ENCODE measurements around the gene CDC40.

CDC40 gene

DNA sequence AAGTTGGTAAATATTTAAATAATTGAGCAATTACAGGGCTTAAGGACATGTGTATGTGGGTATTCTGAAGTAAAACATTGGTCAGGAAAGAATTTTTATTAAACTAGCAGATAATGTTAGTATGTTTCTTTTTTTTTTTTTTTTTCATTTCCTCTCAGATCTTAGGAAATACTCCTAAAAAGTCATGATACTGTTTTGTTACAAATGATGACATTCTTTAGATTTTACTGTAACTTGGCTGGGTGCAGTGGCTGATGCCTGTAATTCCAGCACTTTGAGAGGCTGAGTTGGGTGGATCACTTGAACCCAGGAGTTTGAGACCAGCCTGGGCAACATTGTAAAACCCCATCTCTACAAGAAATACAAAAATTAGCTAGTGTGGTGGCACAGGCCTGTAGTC is 41.5 kb downstream of the CDC40 start:
- no peak overlapping the region for H3K9ac ChIP-seq (ENCODE audit: low read depth, low read length)
- H3K27me3 ChIP-seq (ENCODE audit: insufficient read depth, low read length, poor library complexity) = no peaks in the 10 kb centered on the region
- no peaks in the 10 kb centered on the region for H3K79me2 ChIP-seq (ENCODE audit: insufficient read depth, low read length)
- H3K9me3 ChIP-seq (ENCODE audit: insufficient read depth, low read length, severe bottlenecking) = no peaks in the 10 kb centered on the region
- no peak overlapping the region for H3K4me3 ChIP-seq (ENCODE audit: low read depth in 1 of 2, low read length in 2 of 2)
- H3K36me3 ChIP-seq (ENCODE audit: insufficient read depth, low read length) = peaks cover 64% of the 10 kb centered on the region; the same call in 1 of the 2 replicates
- H3K4me2 ChIP-seq (ENCODE audit: insufficient read depth, low read length) = no peak overlapping the region
- ATAC-seq (ENCODE audit: insufficient read depth, low read depth) (no peak), DNase-seq (no peak)
- TF ChIP-seq, protein P1, sequence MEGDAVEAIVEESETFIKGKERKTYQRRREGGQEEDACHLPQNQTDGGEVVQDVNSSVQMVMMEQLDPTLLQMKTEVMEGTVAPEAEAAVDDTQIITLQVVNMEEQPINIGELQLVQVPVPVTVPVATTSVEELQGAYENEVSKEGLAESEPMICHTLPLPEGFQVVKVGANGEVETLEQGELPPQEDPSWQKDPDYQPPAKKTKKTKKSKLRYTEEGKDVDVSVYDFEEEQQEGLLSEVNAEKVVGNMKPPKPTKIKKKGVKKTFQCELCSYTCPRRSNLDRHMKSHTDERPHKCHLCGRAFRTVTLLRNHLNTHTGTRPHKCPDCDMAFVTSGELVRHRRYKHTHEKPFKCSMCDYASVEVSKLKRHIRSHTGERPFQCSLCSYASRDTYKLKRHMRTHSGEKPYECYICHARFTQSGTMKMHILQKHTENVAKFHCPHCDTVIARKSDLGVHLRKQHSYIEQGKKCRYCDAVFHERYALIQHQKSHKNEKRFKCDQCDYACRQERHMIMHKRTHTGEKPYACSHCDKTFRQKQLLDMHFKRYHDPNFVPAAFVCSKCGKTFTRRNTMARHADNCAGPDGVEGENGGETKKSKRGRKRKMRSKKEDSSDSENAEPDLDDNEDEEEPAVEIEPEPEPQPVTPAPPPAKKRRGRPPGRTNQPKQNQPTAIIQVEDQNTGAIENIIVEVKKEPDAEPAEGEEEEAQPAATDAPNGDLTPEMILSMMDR (IDR thresholded peaks at IDR 0.05; ENCODE audit: borderline replicate concordance, extremely low read depth, low read length, poor library complexity, severe bottlenecking) = no peak
- no peak for TF ChIP-seq EZH2 (IDR thresholded peaks at IDR 0.05; ENCODE audit: borderline replicate concordance, low read depth, low read length, severe bottlenecking)
- no peaks in the 10 kb centered on the region for H4K20me1 ChIP-seq (ENCODE audit: insufficient read depth, low read length)
- no peak overlapping the region for H3K27ac ChIP-seq (ENCODE audit: low read length)
- H2AFZ ChIP-seq (ENCODE audit: low read depth, low read length) = no peak overlapping the region
- no peaks in the 10 kb centered on the region for H3K4me1 ChIP-seq (ENCODE audit: insufficient read depth, low read length)

DNA sequence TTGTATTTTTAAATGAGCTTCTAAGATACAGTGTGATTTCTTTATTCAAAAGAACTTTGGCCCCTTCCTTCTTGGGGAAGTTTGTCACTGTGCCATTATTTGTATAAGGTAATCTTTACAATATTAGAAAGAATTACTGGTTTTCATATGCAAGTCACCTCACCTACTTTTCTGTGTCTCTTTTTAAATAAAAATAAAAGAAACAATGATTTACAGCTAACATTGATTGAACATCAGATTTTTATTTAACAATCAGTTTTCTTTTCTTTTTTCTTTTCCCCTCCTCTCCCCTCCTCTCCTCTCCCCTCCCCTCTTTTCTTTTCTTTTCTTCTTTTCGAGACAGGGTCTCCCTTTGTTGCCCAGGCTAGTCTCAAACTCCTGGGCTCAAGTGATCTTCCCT is 46.0 kb downstream of the CDC40 start:
- Histone ChIP-seq H3K4me3 (ENCODE audit: low read depth in 1 of 2, low read length in 2 of 2) (no peak overlapping the region), H4K20me1 (ENCODE audit: insufficient read depth, low read length) (no peaks in the 10 kb centered on the region), H3K9me3 (ENCODE audit: insufficient read depth, low read length, severe bottlenecking) (no peaks in the 10 kb centered on the region), H3K9ac (ENCODE audit: low read depth, low read length) (no peak overlapping the region), H3K27ac (ENCODE audit: low read length) (no peak overlapping the region), H2AFZ (ENCODE audit: low read depth, low read length) (no peak overlapping the region), H3K27me3 (ENCODE audit: insufficient read depth, low read length, poor library complexity) (no peaks in the 10 kb centered on the region), H3K79me2 (ENCODE audit: insufficient read depth, low read length) (no peaks in the 10 kb centered on the region), H3K4me2 (ENCODE audit: insufficient read depth, low read length) (no peak overlapping the region), H3K36me3 (ENCODE audit: insufficient read depth, low read length) (peaks cover 48% of the 10 kb centered on the region), H3K4me1 (ENCODE audit: insufficient read depth, low read length) (no peaks in the 10 kb centered on the region)
- DNase-seq (no peak), ATAC-seq (ENCODE audit: insufficient read depth, low read depth) (no peak)
- TF ChIP-seq EZH2 (IDR thresholded peaks at IDR 0.05; ENCODE audit: borderline replicate concordance, low read depth, low read length, severe bottlenecking) = no peak
- TF ChIP-seq, protein P1 (IDR thresholded peaks at IDR 0.05; ENCODE audit: borderline replicate concordance, extremely low read depth, low read length, poor library complexity, severe bottlenecking) = no peak

DNA sequence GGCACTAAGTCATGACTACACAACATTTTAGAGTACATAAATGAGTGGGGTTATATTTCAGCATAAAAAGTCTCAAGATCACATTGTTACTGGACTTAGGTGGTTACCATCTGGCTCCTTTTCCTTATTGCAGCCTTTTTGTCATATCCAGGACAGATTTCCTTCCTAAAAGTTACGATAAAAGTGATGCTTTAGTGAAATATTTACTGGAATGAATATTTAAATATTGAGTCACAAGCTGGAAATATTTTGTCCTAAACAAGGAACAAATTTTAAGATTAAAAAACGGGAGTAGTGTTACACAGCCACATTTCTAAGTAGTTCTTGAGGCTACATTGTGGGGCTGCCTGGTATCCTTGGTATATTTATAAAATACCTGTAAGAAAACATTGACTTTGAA is 52.2 kb downstream of the CDC40 start:
- DNase-seq (no peak), ATAC-seq (ENCODE audit: insufficient read depth, low read depth) (no peak)
- H3K27me3 ChIP-seq (ENCODE audit: insufficient read depth, low read length, poor library complexity) = no peaks in the 10 kb centered on the region
- H3K4me1 ChIP-seq (ENCODE audit: insufficient read depth, low read length) = peaks cover 16% of the 10 kb centered on the region
- H3K36me3 ChIP-seq (ENCODE audit: insufficient read depth, low read length) = peaks cover 23% of the 10 kb centered on the region
- H2AFZ ChIP-seq (ENCODE audit: low read depth, low read length) = no peak overlapping the region
- no peaks in the 10 kb centered on the region for H3K9me3 ChIP-seq (ENCODE audit: insufficient read depth, low read length, severe bottlenecking)
- no peak overlapping the region for H3K9ac ChIP-seq (ENCODE audit: low read depth, low read length)
- H3K79me2 ChIP-seq (ENCODE audit: insufficient read depth, low read length) = no peaks in the 10 kb centered on the region
- no peak overlapping the region for H3K4me2 ChIP-seq (ENCODE audit: insufficient read depth, low read length)
- H4K20me1 ChIP-seq (ENCODE audit: insufficient read depth, low read length) = no peaks in the 10 kb centered on the region
- no peak overlapping the region for H3K27ac ChIP-seq (ENCODE audit: low read length)
- TF ChIP-seq EZH2 (IDR thresholded peaks at IDR 0.05; ENCODE audit: borderline replicate concordance, low read depth, low read length, severe bottlenecking) = no peak
- TF ChIP-seq, protein P1 (IDR thresholded peaks at IDR 0.05; ENCODE audit: borderline replicate concordance, extremely low read depth, low read length, poor library complexity, severe bottlenecking) = no peak
- H3K4me3 ChIP-seq (ENCODE audit: low read depth in 1 of 2, low read length in 2 of 2) = no peak overlapping the region

Measured in DND-41 (cell line).